ENCODE measurements around the gene PCDHGA1. TPM values are rescaled to one million over a fixed set of nuclear protein-coding genes. Genes with fewer than 3 reads are reported as not detected.

PCDHGA1 gene
- total and polyA plus RNA-seq, 2 experiments from 2014 or later: 1.2 to 1.7 TPM

DNA sequence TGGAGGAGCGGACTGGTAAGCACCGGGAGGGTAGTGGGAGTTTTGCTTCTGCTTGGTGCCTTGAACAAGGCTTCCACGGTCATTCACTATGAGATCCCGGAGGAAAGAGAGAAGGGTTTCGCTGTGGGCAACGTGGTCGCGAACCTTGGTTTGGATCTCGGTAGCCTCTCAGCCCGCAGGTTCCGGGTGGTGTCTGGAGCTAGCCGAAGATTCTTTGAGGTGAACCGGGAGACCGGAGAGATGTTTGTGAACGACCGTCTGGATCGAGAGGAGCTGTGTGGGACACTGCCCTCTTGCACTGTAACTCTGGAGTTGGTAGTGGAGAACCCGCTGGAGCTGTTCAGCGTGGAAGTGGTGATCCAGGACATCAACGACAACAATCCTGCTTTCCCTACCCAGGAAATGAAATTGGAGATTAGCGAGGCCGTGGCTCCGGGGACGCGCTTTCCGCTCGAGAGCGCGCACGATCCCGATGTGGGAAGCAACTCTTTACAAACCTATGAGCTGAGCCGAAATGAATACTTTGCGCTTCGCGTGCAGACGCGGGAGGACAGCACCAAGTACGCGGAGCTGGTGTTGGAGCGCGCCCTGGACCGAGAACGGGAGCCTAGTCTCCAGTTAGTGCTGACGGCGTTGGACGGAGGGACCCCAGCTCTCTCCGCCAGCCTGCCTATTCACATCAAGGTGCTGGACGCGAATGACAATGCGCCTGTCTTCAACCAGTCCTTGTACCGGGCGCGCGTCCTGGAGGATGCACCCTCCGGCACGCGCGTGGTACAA lies 146.0 kb downstream of the PCDHGA1 start:
- peak; percentile 31 to 82 for DNase-seq (ENCODE audit: low read depth in 1 of 2, low spot score in 1 of 2)
- no peaks in the 10 kb centered on the region for H3K27me3 ChIP-seq
- no peaks in the 10 kb centered on the region for H3K4me1 ChIP-seq (ENCODE audit: low read depth)
- peak overlapping the region; percentile 25 for H3K4me3 ChIP-seq
- H3K9me3 ChIP-seq (ENCODE audit: low read depth): no peaks in the 10 kb centered on the region
- H3K36me3 ChIP-seq: no peaks in the 10 kb centered on the region
- H3K27ac ChIP-seq: no peak overlapping the region
- no peak for TF ChIP-seq CTCF (IDR thresholded peaks at IDR 0.05; ENCODE audit: low read depth, low read length)

GRCh38 chr5:141477044-141477575 lies 146.8 kb downstream of the PCDHGA1 start:
- Histone ChIP-seq H3K4me3 (no peak overlapping the region), H3K4me1 (ENCODE audit: low read depth) (no peaks in the 10 kb centered on the region), H3K36me3 (no peaks in the 10 kb centered on the region), H3K27me3 (no peaks in the 10 kb centered on the region), H3K27ac (no peak overlapping the region), H3K9me3 (ENCODE audit: low read depth) (no peaks in the 10 kb centered on the region)
- no peak for TF ChIP-seq CTCF (IDR thresholded peaks at IDR 0.05; ENCODE audit: low read depth, low read length)
- DNase-seq (ENCODE audit: low read depth in 1 of 2, low spot score in 1 of 2): no peak

DNA sequence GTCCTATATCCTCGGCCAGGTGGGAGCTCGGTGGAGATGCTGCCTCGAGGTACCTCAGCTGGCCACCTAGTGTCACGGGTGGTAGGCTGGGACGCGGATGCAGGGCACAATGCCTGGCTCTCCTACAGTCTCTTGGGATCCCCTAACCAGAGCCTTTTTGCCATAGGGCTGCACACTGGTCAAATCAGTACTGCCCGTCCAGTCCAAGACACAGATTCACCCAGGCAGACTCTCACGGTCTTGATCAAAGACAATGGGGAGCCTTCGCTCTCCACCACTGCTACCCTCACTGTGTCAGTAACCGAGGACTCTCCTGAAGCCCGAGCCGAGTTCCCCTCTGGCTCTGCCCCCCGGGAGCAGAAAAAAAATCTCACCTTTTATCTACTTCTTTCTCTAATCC lies 147.5 kb downstream of the PCDHGA1 start:
- Histone ChIP-seq H3K9me3 (ENCODE audit: low read depth) (no peaks in the 10 kb centered on the region), H3K4me1 (ENCODE audit: low read depth) (no peaks in the 10 kb centered on the region), H3K27ac (no peak overlapping the region), H3K36me3 (no peaks in the 10 kb centered on the region), H3K4me3 (no peak overlapping the region), H3K27me3 (no peaks in the 10 kb centered on the region)
- DNase-seq (ENCODE audit: low read depth in 1 of 2, low spot score in 1 of 2): no peak
- TF ChIP-seq CTCF (IDR thresholded peaks at IDR 0.05; ENCODE audit: low read depth, low read length): no peak

- Histone ChIP-seq H3K27ac (no peak overlapping the region), H3K36me3 (no peaks in the 10 kb centered on the region), H3K9me3 (ENCODE audit: low read depth) (no peaks in the 10 kb centered on the region), H3K4me1 (ENCODE audit: low read depth) (no peaks in the 10 kb centered on the region), H3K27me3 (no peaks in the 10 kb centered on the region), H3K4me3 (no peak overlapping the region)
- TF ChIP-seq CTCF (IDR thresholded peaks at IDR 0.05; ENCODE audit: low read depth, low read length): peak; percentile 34
- no peak for DNase-seq (ENCODE audit: low read depth in 1 of 2, low spot score in 1 of 2)
Observed at GRCh38 chr5:141478321-141478945, 148.1 kb downstream of the PCDHGA1 start.

DNA sequence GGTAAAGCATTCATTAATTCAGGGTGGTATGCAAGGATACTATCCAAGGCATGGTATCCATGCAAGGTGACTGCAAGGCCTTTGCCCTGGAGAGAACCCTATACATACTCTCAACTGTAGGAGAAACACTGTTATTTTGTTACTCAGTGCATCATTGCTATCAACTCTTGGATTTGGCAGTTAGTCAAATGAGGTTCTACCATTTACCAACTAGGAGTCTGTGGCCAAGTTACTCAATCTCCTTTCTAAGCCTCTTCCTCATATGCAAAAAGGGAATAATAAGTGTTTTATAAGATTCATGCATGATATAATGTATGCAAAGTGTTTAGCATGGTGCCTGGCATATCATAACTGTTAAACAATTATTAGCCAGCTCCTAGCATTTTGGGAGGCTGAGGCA lies 149.5 kb downstream of the PCDHGA1 start:
- TF ChIP-seq CTCF (IDR thresholded peaks at IDR 0.05; ENCODE audit: low read depth, low read length): no peak
- Histone ChIP-seq H3K36me3 (no peaks in the 10 kb centered on the region), H3K4me1 (ENCODE audit: low read depth) (no peaks in the 10 kb centered on the region), H3K9me3 (ENCODE audit: low read depth) (no peaks in the 10 kb centered on the region), H3K27ac (no peak overlapping the region), H3K27me3 (no peaks in the 10 kb centered on the region), H3K4me3 (no peak overlapping the region)
- DNase-seq (ENCODE audit: low read depth in 1 of 2, low spot score in 1 of 2): peak in 1 of 2 donors; percentile 64

All from cardiac muscle cell (in vitro differentiated cells and primary cell).